Left lung (tissue), 14 donors: ENCODE measurements around the gene HSP90AB1. TPM values are rescaled to one million over a fixed set of nuclear protein-coding genes. Genes with fewer than 3 reads are reported as not detected.

ENCODE experiments used
- ATAC-seq: fragments of 200-7000 bp; cut with Tn5 transposase; one replicate; pipeline ENCODE4 v1.9.1; 2020; ENCODE audit warnings: moderate library complexity
- DNase-seq, 4 donors: peaks; one replicate each; pipeline ENCODE4 v3.0.0-alpha.2; 2013 to 2020
- H3K27ac ChIP-seq, 2 donors: fragments of 200-600 bp; sonication (generic) in 1 of 2; one replicate each; pipeline versions ENCODE4 v1.5.0 to v1.8.0; 2020 to 2021
- H3K27me3 ChIP-seq, 2 donors: fragments of 200-600 bp; sonication (generic) in 1 of 2; one replicate each; pipeline versions ENCODE4 v1.5.0 to v1.8.0; 2020 to 2021
- H3K36me3 ChIP-seq, 2 donors: fragments of 200-600 bp; sonication (generic) in 1 of 2; one replicate each; pipeline versions ENCODE4 v1.5.0 to v1.8.0; 2020 to 2021
- H3K4me1 ChIP-seq, 2 donors: fragments of 200-600 bp; one replicate each; pipeline ENCODE4 v1.8.0; 2021
- H3K4me3 ChIP-seq, 2 donors: fragments of 200-600 bp; sonication (generic) in 1 of 2; one replicate each; pipeline versions ENCODE4 v1.5.0 to v1.8.0; 2020 to 2021; ENCODE audit warnings: mild to moderate bottlenecking in 1 of 2
- H3K9me3 ChIP-seq, 2 donors: fragments of 200-600 bp; sonication (generic) in 1 of 2; one replicate each; pipeline versions ENCODE4 v1.5.0 to v1.8.0; 2020 to 2021
- CTCF ChIP-seq, 2 donors: fragments of 200-600 bp; sonication (generic) in 1 of 2; IDR thresholded peaks; one replicate each; pipeline versions ENCODE4 v1.5.0 to v1.8.0; 2021; ENCODE audit warnings: antibody characterized with exemption in 2 of 2
- intact Hi-C, 2 donors: fragments of 100-400 bp; cut with DNase I; formaldehyde crosslinking; loops; one replicate each; pipeline versions ENCODE4 v1.11.2 to v1.14.2; 2022
- long read RNA-seq, 12 donors: library from polyadenylated mRNA in 2 of 12; unstranded in 2 of 12; transcript quantifications; one replicate each; pipeline ENCODE4 v2.0.0 and lab custom pipeline, GENCODE V29; 2019 to 2026
- polyA plus RNA-seq, 6 donors: library from polyadenylated mRNA; unstranded; fragments of 120-200 nt; gene quantifications; one replicate each; pipeline ENCODE4 v1.2.1, GENCODE V29; 2013; ENCODE audit not compliant: insufficient read length in 6 of 6
- total RNA-seq, 2 donors: library from RNA; stranded (reverse); fragmentation: NEBNext Ultra II Directional; extraction: Animal tissue kit (Norgen Biotek cat#: 25700); gene quantifications; one replicate each; pipeline ENCODE4 v1.2.1, GENCODE V29; 2021
- donor health status: DM: no; HTN: yes; CAD: no.
- donor health status: DM: no; HTN: no; CAD: no.

HSP90AB1 gene
- total RNA-seq (100 to 1,000 TPM; 726 to 810 TPM), polyA plus RNA-seq (1,000 to 10,000 TPM; 1,163 to 1,444 (median 1,283) TPM)
- long read RNA-seq, donor 1, transcript HSP90AB1-203 (12 exons, 2,572 nt): major isoform, 207 of 1,191 reads
- long read RNA-seq, donor 1, partial matches to known transcripts: 967 of 1,191 reads
- long read RNA-seq, donor 1, other reads (novel, unspliced or antisense): 12 of 1,191 reads
- long read RNA-seq, donor 2, transcript HSP90AB1-203 (12 exons, 2,572 nt): major isoform, 100 of 1,318 reads
- long read RNA-seq, donor 2, partial matches to known transcripts: 1,202 of 1,318 reads
- long read RNA-seq, donor 2, other reads (novel, unspliced or antisense): 15 of 1,318 reads
- long read RNA-seq, donor 3, transcript HSP90AB1-203 (12 exons, 2,572 nt): major isoform, 266 of 631 reads
- long read RNA-seq, donor 3, partial matches to known transcripts: 357 of 631 reads
- long read RNA-seq, donor 3, other reads (novel, unspliced or antisense): 7 of 631 reads
- long read RNA-seq, donor 4, transcript HSP90AB1-203 (12 exons, 2,572 nt): major isoform, 200 of 787 reads
- long read RNA-seq, donor 4, partial matches to known transcripts: 578 of 787 reads
- long read RNA-seq, donor 4, other reads (novel, unspliced or antisense): 7 of 787 reads
- long read RNA-seq, donor 5, transcript HSP90AB1-203 (12 exons, 2,572 nt): major isoform, 195 of 776 reads
- long read RNA-seq, donor 5, partial matches to known transcripts: 566 of 776 reads
- long read RNA-seq, donor 5, other reads (novel, unspliced or antisense): 9 of 776 reads
- long read RNA-seq, donor 6, transcript HSP90AB1-203 (12 exons, 2,572 nt): major isoform, 148 of 706 reads
- long read RNA-seq, donor 6, partial matches to known transcripts: 556 of 706 reads
- long read RNA-seq, donor 6, other reads (novel, unspliced or antisense): 0 of 706 reads
- long read RNA-seq, donor 7, transcript HSP90AB1-203 (12 exons, 2,572 nt): major isoform, 140 of 269 reads
- long read RNA-seq, donor 7, partial matches to known transcripts: 126 of 269 reads
- long read RNA-seq, donor 7, other reads (novel, unspliced or antisense): 0 of 269 reads
- long read RNA-seq, donor 8, transcript HSP90AB1-203 (12 exons, 2,572 nt): major isoform, 248 of 668 reads
- long read RNA-seq, donor 8, partial matches to known transcripts: 386 of 668 reads
- long read RNA-seq, donor 8, other reads (novel, unspliced or antisense): 33 of 668 reads
- long read RNA-seq, donor 9, partial matches to known transcripts: 0 of 2 reads
- long read RNA-seq, donor 9, other reads (novel, unspliced or antisense): 0 of 2 reads
- long read RNA-seq, donor 10, transcript HSP90AB1-203 (12 exons, 2,572 nt): major isoform, 212 of 757 reads
- long read RNA-seq, donor 10, partial matches to known transcripts: 536 of 757 reads
- long read RNA-seq, donor 10, other reads (novel, unspliced or antisense): 9 of 757 reads
- long read RNA-seq, donor 11, transcript HSP90AB1-203 (12 exons, 2,572 nt): major isoform, 122 of 753 reads
- long read RNA-seq, donor 11, partial matches to known transcripts: 619 of 753 reads
- long read RNA-seq, donor 11, other reads (novel, unspliced or antisense): 10 of 753 reads
- long read RNA-seq, donor 12, transcript HSP90AB1-203 (12 exons, 2,572 nt): major isoform, 207 of 725 reads
- long read RNA-seq, donor 12, partial matches to known transcripts: 518 of 725 reads
- long read RNA-seq, donor 12, other reads (novel, unspliced or antisense): 0 of 725 reads

- Histone ChIP-seq H3K27me3 (no peaks in the 10 kb centered on the region), H3K36me3 (peaks cover 5 to 37% of the 10 kb centered on the region in 2 donors), H3K9me3 (no peaks in the 10 kb centered on the region), H3K27ac (peak within 1 kb of the TSS; percentile 95 to 99), H3K4me3 (peak within 1 kb of the TSS; percentile 64 to 88), H3K4me1 (peaks cover 16 to 51% of the 10 kb centered on the region in 2 donors)
- ATAC-seq (peak; percentile 84), DNase-seq (peak; percentile 92 to 96 (median 94))
- intact Hi-C loops: no loop called here
- no peak for TF ChIP-seq CTCF (IDR thresholded peaks at IDR 0.05)
Observed at GRCh38 chr6:44246663-44247337, at the start of gene HSP90AB1. HSP90AB1 (plus strand) TSS chr6:44247101; CDS start chr6:44248630, 1,529 bp downstream.

- H3K27ac ChIP-seq: no peak overlapping the region
- ATAC-seq: no peak
- H3K4me3 ChIP-seq: no peak overlapping the region
- no peaks in the 10 kb centered on the region for H3K9me3 ChIP-seq
- H3K27me3 ChIP-seq: no peaks in the 10 kb centered on the region
- no peaks in the 10 kb centered on the region for H3K4me1 ChIP-seq
- TF ChIP-seq CTCF (IDR thresholded peaks at IDR 0.05): no peak
- intact Hi-C loops: no loop called here
- no peak for DNase-seq
- no peaks in the 10 kb centered on the region for H3K36me3 ChIP-seq
Observed at GRCh38 chr6:44198684-44199083, 48.2 kb upstream of the HSP90AB1 start.

- no peaks in the 10 kb centered on the region for H3K4me1 ChIP-seq
- H3K27me3 ChIP-seq: no peaks in the 10 kb centered on the region
- no peak for TF ChIP-seq CTCF (IDR thresholded peaks at IDR 0.05)
- H3K27ac ChIP-seq: no peak overlapping the region
- no peak for DNase-seq
- H3K36me3 ChIP-seq: no peaks in the 10 kb centered on the region
- H3K4me3 ChIP-seq: no peak overlapping the region
- intact Hi-C loops: no loop called here
- ATAC-seq: no peak
- no peaks in the 10 kb centered on the region for H3K9me3 ChIP-seq
Observed at GRCh38 chr6:44199883-44200282, 47.0 kb upstream of the HSP90AB1 start.

GRCh38 chr6:44201200-44201599 is 45.7 kb upstream of the HSP90AB1 start:
- H3K27ac ChIP-seq: no peak overlapping the region
- DNase-seq (no peak), ATAC-seq (peak; percentile 19)
- intact Hi-C loops: no loop called here
- no peaks in the 10 kb centered on the region for H3K9me3 ChIP-seq
- no peaks in the 10 kb centered on the region for H3K4me1 ChIP-seq
- H3K27me3 ChIP-seq: no peaks in the 10 kb centered on the region
- no peak for TF ChIP-seq CTCF (IDR thresholded peaks at IDR 0.05)
- H3K4me3 ChIP-seq: no peak overlapping the region
- H3K36me3 ChIP-seq: no peaks in the 10 kb centered on the region
